SU-DHL-6 (cell line): ENCODE data around the gene CBX6.

Experiments
- H2AFZ ChIP-seq: fragments of 200-600 bp; sonication (generic); 2 replicates; pipeline ENCODE4 v1.6.1; 2014; ENCODE audit warnings: low read depth, mild to moderate bottlenecking, moderate library complexity, mixed read lengths, antibody characterized with exemption, low read length; ENCODE audit not compliant: severe bottlenecking
- H3F3A ChIP-seq: fragments of 200-600 bp; shearing (Covaris generic); 2 replicates; pipeline ENCODE4 v1.6.0; 2016; ENCODE audit warnings: antibody characterized with exemption, mild to moderate bottlenecking; ENCODE audit not compliant: insufficient read depth
- H3K27ac ChIP-seq: fragments of 200-600 bp; sonication (generic); 2 replicates; pipeline ENCODE4 v1.5.1; 2016; ENCODE audit warnings: low read depth, mild to moderate bottlenecking, low read length, moderate library complexity, mixed read lengths
- H3K27me3 ChIP-seq: fragments of 200-600 bp; sonication (generic), shearing (Covaris generic); 2 replicates; pipeline ENCODE4 v1.6.0; 2014; ENCODE audit warnings: mild to moderate bottlenecking, low read length
- H3K36me3 ChIP-seq: fragments of 200-600 bp; sonication (generic); 2 replicates; pipeline ENCODE4 v1.6.1; 2014; ENCODE audit warnings: mild to moderate bottlenecking, low read length, mixed read lengths
- H3K4me2 ChIP-seq: fragments of 300-600, 200-600 bp; shearing (Covaris generic), sonication (generic); 2 replicates; pipeline ENCODE4 v1.6.0; 2014; ENCODE audit warnings: low read length, low read depth, mild to moderate bottlenecking; ENCODE audit not compliant: poor library complexity, severe bottlenecking
- H3K4me3 ChIP-seq: fragments of 200-600 bp; sonication (generic); 2 replicates; pipeline ENCODE4 v1.5.1; 2014; ENCODE audit warnings: antibody characterized with exemption, low read length, mild to moderate bottlenecking, mixed read lengths; ENCODE audit not compliant: insufficient read depth, poor library complexity, severe bottlenecking
- H3K79me2 ChIP-seq: fragments of 200-600 bp; sonication (generic); 2 replicates; pipeline ENCODE4 v1.6.1; 2014; ENCODE audit warnings: mild to moderate bottlenecking, low read length, moderate library complexity; ENCODE audit not compliant: insufficient read depth
- H3K9ac ChIP-seq: fragments of 200-600 bp; sonication (generic); 2 replicates; pipeline ENCODE4 v1.7.0; 2014; ENCODE audit warnings: mild to moderate bottlenecking, low read length
- H3K9me2 ChIP-seq: fragments of 200-600 bp; sonication (generic); replicated peaks from 2 replicates; pipeline ENCODE4 v1.6.1; 2014; ENCODE audit warnings: low read length; ENCODE audit not compliant: insufficient read depth
- H3K9me3 ChIP-seq: fragments of 200-600 bp; sonication (generic); 2 replicates; pipeline ENCODE4 v1.6.1; 2014; ENCODE audit warnings: low read length, mixed read lengths; ENCODE audit not compliant: insufficient read depth
- H4K20me1 ChIP-seq: fragments of 200-600 bp; sonication (generic); 2 replicates; pipeline ENCODE4 v1.6.1; 2014; ENCODE audit warnings: low read depth, mild to moderate bottlenecking, antibody characterized with exemption, low read length, moderate library complexity, mixed read lengths
- EZH2phosphoT487 ChIP-seq: fragments of 200-600 bp; sonication (generic), shearing (Covaris generic); conservative IDR thresholded peaks from 2 replicates; pipeline ENCODE4 v1.6.1; 2018; ENCODE audit warnings: mild to moderate bottlenecking, antibody characterized with exemption, low read length, moderate library complexity, mixed read lengths
- TF ChIP-seq, protein P1 (sequence below): fragments of 200-600 bp; sonication (generic); IDR thresholded peaks from one replicate; pipeline ENCODE4 v1.5.1; 2017; ENCODE audit warnings: antibody characterized with exemption, mild to moderate bottlenecking, low read length, moderate library complexity; ENCODE audit not compliant: insufficient read depth, poor library complexity, severe bottlenecking

Gene CBX6

GRCh38 chr22:38862375-38863329 lies 9.4 kb downstream of the CBX6 start:
- Histone ChIP-seq H3K79me2 (no peaks in the 10 kb centered on the region), H3K27me3 (no peaks in the 10 kb centered on the region), H4K20me1 (no peaks in the 10 kb centered on the region), H3K9me2 (no peaks in the 10 kb centered on the region), H2AFZ (no peak overlapping the region), H3K9ac (no peak overlapping the region), H3K4me2 (no peak overlapping the region), H3K27ac (no peak overlapping the region), H3K9me3 (no peaks in the 10 kb centered on the region), H3K36me3 (no peaks in the 10 kb centered on the region), H3K4me3 (no peak overlapping the region), H3F3A (peaks cover 11% of the 10 kb centered on the region; the same call in 1 of the 2 replicates)
- no peak for TF ChIP-seq EZH2phosphoT487
- TF ChIP-seq, protein P1, sequence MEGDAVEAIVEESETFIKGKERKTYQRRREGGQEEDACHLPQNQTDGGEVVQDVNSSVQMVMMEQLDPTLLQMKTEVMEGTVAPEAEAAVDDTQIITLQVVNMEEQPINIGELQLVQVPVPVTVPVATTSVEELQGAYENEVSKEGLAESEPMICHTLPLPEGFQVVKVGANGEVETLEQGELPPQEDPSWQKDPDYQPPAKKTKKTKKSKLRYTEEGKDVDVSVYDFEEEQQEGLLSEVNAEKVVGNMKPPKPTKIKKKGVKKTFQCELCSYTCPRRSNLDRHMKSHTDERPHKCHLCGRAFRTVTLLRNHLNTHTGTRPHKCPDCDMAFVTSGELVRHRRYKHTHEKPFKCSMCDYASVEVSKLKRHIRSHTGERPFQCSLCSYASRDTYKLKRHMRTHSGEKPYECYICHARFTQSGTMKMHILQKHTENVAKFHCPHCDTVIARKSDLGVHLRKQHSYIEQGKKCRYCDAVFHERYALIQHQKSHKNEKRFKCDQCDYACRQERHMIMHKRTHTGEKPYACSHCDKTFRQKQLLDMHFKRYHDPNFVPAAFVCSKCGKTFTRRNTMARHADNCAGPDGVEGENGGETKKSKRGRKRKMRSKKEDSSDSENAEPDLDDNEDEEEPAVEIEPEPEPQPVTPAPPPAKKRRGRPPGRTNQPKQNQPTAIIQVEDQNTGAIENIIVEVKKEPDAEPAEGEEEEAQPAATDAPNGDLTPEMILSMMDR = no peak

DNA sequence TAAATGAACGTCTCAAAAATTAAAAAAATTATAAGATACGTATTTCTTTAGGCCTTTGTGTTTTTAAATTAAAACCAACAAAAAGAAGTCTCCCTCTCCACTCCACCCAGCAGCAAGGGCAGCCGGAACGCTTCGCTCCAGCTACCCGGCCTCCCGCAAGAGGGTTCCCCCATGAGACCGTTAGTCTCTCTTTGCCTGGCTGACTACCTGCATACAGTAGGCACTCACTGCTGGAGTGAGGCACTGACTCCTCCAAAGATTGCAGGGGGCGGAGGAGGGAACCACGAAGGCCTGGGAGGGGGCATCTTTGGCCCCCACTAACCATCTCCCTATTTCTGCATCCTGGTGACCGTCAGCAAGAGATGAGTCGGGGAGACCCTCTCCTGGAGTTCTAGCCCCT lies 10.1 kb downstream of the CBX6 start:
- Histone ChIP-seq H3K36me3 (no peaks in the 10 kb centered on the region), H3K27me3 (no peaks in the 10 kb centered on the region), H3K79me2 (no peaks in the 10 kb centered on the region), H3K9me3 (no peaks in the 10 kb centered on the region), H3K27ac (no peak overlapping the region), H3K4me3 (no peak overlapping the region), H2AFZ (no peak overlapping the region), H3K9ac (no peak overlapping the region), H3K9me2 (no peaks in the 10 kb centered on the region), H3K4me2 (no peak overlapping the region), H4K20me1 (no peaks in the 10 kb centered on the region), H3F3A (peaks cover 11% of the 10 kb centered on the region; the same call in 1 of the 2 replicates)
- TF ChIP-seq, protein P1 = no peak
- no peak for TF ChIP-seq EZH2phosphoT487

DNA sequence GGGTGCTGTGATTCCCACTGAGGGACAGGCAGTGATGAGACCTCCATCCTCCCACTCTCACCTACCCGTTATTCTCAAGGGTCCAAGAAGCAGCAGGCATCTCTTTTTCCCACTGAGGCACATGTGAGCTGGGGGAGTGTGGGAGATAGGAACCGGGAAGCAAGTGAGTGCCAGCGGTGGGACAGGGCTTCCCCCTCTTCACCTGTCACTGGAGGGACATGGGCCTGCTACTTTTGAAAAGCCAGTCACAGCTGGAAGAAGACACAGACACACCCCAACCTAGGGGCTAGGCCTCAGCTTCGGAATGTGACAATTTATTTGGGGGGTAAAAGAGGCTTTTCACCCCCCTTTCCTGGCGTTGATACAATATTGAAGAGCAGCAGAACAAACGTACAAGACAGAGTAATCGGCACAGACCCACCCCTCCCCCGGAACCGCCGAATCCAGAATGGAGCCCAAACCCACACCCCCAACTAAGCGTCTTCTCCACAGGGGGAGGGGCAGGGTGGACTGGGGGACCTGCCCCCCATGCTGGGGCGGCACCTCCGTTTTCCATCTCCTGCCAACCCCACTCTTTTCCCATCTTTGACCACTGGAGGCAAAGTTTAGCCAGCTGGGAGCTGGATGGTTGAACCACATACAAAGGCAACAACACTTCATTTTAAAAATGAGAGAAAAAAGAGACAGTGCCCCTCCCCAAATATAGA lies 10.7 kb downstream of the CBX6 start:
- no peaks in the 10 kb centered on the region for H4K20me1 ChIP-seq
- no peak overlapping the region for H3K27ac ChIP-seq
- H3K9me2 ChIP-seq = no peaks in the 10 kb centered on the region
- no peak overlapping the region for H2AFZ ChIP-seq
- no peak overlapping the region for H3K4me3 ChIP-seq
- H3K79me2 ChIP-seq = no peaks in the 10 kb centered on the region
- no peak overlapping the region for H3K4me2 ChIP-seq
- H3K27me3 ChIP-seq = no peaks in the 10 kb centered on the region
- no peak for TF ChIP-seq EZH2phosphoT487
- TF ChIP-seq, protein P1 = no peak
- H3K9ac ChIP-seq = no peak overlapping the region
- no peaks in the 10 kb centered on the region for H3K9me3 ChIP-seq
- peaks cover 11% of the 10 kb centered on the region; the same call in 1 of the 2 replicates for H3F3A ChIP-seq
- H3K36me3 ChIP-seq = no peaks in the 10 kb centered on the region
